Ovary (tissue), 10 donors: Measurements from ENCODE around the gene ZNF398. TPM values are rescaled to one million over a fixed set of nuclear protein-coding genes. Genes with fewer than 3 reads are reported as not detected.
A peak's percentile ranks its signal among the peaks of the same experiment; 100 is the strongest.

Source experiments
- DNase-seq, 5 donors: peaks; one replicate each; pipeline ENCODE4 v3.0.0-alpha.2; 2019 to 2020
- H3K27ac ChIP-seq, 2 donors: fragments of 200-600 bp; one replicate each; pipeline versions ENCODE4 v1.5.1 to v1.8.0; 2019 to 2022
- H3K27me3 ChIP-seq: fragments of 200-600 bp; one replicate; pipeline ENCODE4 v1.8.0; 2022
- H3K36me3 ChIP-seq: fragments of 200-600 bp; sonication (generic); one replicate; pipeline ENCODE4 v1.5.1; 2019
- H3K4me1 ChIP-seq: one replicate; pipeline ENCODE4 v1.8.1; 2013; ENCODE audit warnings: mild to moderate bottlenecking, moderate library complexity; ENCODE audit not compliant: insufficient read depth
- H3K4me3 ChIP-seq: fragments of 200-600 bp; sonication (generic); one replicate; pipeline ENCODE4 v1.5.1; 2017
- H3K9me3 ChIP-seq, 2 donors: fragments of 200-600 bp in 1 of 2; sonication (generic) in 1 of 2; one replicate each; pipeline versions ENCODE4 v1.5.1 to v1.8.1; 2013 to 2019; ENCODE audit warnings: mild to moderate bottlenecking in 1 of 2, moderate library complexity in 1 of 2
- CTCF ChIP-seq, 3 donors: fragments of 450-650 bp in 2 of 3; fragments of 200-600 bp in 1 of 3; IDR thresholded peaks; one replicate each; pipeline versions ENCODE4 v1.5.1 to v1.8.0; 2016 to 2022; ENCODE audit warnings: antibody characterized with exemption in 3 of 3, mild to moderate bottlenecking in 1 of 3
- EP300 ChIP-seq: sonication (generic); formaldehyde crosslinking; IDR thresholded peaks from one replicate; pipeline ENCODE4 v1.6.1; 2017; ENCODE audit warnings: antibody characterized with exemption
- POLR2A ChIP-seq: fragments of 450-650 bp; IDR thresholded peaks from one replicate; pipeline ENCODE4 v1.6.1; 2017; ENCODE audit warnings: antibody characterized with exemption, mild to moderate bottlenecking, moderate library complexity
- WGBS, 3 donors: extraction: QIAGEN DNeasy Blood & Tissue Kit in 1 of 3; methylation state at CpG; one replicate each; pipeline versions ENCODE4 v1.1.5 to v1.1.7; 2013 to 2017; 5-methylcytosine and 5-hydroxymethylcytosine counted together
- intact Hi-C, 4 donors: fragments of 100-400 bp; cut with DNase I; formaldehyde crosslinking; loops; one replicate each; pipeline versions ENCODE4 v1.11.0 to v1.15.1; 2022 to 2023
- long read RNA-seq, 3 donors: library from polyadenylated mRNA in 2 of 3; unstranded in 2 of 3; transcript quantifications; one replicate each; pipeline ENCODE4 v2.0.0 and lab custom pipeline, GENCODE V29; 2021 to 2026
- polyA plus RNA-seq, 2 donors: library from polyadenylated mRNA; stranded (reverse); fragments of 200-250 nt in 1 of 2; fragments of 350-450 nt in 1 of 2; fragmentation: Illumina TruSeq in 1 of 2; extraction: RNeasy Lipid Tissue Mini Kit (QIAGEN cat#74804) in 1 of 2; gene quantifications; one replicate each; pipeline ENCODE4 v1.2.3, GENCODE V29; 2013 to 2014
- total RNA-seq, 7 donors: library from RNA; depleted of rRNA in 2 of 7; stranded (reverse); fragments of >200 nt in 2 of 7; fragmentation: NEBNext Ultra II Directional in 3 of 7; extraction: Animal tissue kit (Norgen Biotek cat#: 25700) in 3 of 7; gene quantifications; one replicate each; pipeline versions ENCODE4 v1.1.0 to v1.2.4, GENCODE V29; 2016 to 2023
- donor health status: DM: no; HTN: no; CAD: no; lungs with moderate emphysema.
- donor health status: DM: no; HTN: no; CAD: no.
- donor health status: Bipolar disorder and iron deficiency.
- donor health status: DM: yes; HTN: yes; CAD: no.
- donor health status: DM: no; HTN: no; CAD: no.
- donor health status: DM: yes; HTN: yes; CAD: no.

ZNF398 gene, protein sequence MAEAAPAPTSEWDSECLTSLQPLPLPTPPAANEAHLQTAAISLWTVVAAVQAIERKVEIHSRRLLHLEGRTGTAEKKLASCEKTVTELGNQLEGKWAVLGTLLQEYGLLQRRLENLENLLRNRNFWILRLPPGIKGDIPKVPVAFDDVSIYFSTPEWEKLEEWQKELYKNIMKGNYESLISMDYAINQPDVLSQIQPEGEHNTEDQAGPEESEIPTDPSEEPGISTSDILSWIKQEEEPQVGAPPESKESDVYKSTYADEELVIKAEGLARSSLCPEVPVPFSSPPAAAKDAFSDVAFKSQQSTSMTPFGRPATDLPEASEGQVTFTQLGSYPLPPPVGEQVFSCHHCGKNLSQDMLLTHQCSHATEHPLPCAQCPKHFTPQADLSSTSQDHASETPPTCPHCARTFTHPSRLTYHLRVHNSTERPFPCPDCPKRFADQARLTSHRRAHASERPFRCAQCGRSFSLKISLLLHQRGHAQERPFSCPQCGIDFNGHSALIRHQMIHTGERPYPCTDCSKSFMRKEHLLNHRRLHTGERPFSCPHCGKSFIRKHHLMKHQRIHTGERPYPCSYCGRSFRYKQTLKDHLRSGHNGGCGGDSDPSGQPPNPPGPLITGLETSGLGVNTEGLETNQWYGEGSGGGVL
- total RNA-seq (10 to 100 TPM; 14.9 to 20.6 (median 19.4) TPM), polyA plus RNA-seq (1 to 10 TPM; 5.0 to 9.3 TPM)
- long read RNA-seq, donor 1, partial matches to known transcripts, result 0 of 7 reads
- long read RNA-seq, donor 1, other reads (novel, unspliced or antisense), result 7 of 7 reads
- long read RNA-seq, donor 2, partial matches to known transcripts, result 7 of 11 reads
- long read RNA-seq, donor 2, other reads (novel, unspliced or antisense), result 0 of 11 reads
- long read RNA-seq, donor 3, full-length matches to known transcripts, result 21 of 31 reads
- long read RNA-seq, donor 3, partial matches to known transcripts, result 3 of 31 reads
- long read RNA-seq, donor 3, other reads (novel, unspliced or antisense), result 7 of 31 reads

DNA sequence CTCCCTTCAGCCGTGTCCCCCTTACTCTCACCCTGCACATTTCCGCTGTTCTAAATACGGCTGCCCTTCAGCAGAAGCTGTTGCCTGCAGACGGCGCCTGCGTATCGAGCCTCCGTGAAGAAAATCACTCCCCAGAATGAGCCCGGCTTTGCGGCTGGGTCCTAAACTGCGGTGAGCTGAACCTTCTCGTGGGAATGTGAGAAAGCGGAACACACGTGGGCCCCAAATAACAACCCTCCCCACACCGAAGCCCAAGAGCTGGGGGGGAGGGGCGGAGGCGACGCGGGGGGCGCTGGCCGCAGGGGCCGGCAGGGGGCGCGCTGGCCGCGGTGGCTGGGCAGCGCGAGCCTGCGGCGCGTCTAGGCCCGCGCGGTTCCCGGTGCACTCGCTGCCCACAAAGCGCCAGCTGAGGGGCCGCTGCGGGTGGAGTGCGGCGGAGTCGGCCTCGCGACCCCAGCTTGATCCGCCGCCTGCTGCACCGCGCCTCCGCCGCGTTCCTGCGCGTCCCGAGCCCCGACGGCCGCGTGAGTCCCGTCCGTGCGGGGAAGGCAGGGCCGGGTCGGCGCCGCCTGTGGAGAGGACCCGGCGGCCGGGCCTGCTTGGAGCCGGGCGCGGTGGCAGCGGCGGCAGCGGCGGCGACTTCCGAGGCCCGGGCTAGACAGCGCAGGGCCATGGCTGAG, at the start of gene ZNF398:
ZNF398 (plus strand) TSS at position 382 of the 680 bp plus-strand sequence; CDS start at position 672, 290 bp downstream.
- H3K9me3 ChIP-seq, result no peaks in the 10 kb centered on the region
- H3K27ac ChIP-seq, result peak within 1 kb of the TSS; percentile 17 to 76
- H3K4me1 ChIP-seq, result peaks cover 3% of the 10 kb centered on the region
- no peak for TF ChIP-seq POLR2A
- TF ChIP-seq CTCF (IDR thresholded peaks at IDR 0.05), result peak; percentile 56 to 79 (median 79)
- 0 to 1% (median 0%) methylated on average over 36 to 79 of the region's 79 CpGs for WGBS, 3 donors
- no peaks in the 10 kb centered on the region for H3K27me3 ChIP-seq
- DNase-seq, result peak; percentile 69 to 86 (median 80)
- peak within 1 kb of the TSS; percentile 87 for H3K4me3 ChIP-seq
- no peaks in the 10 kb centered on the region for H3K36me3 ChIP-seq
- intact Hi-C loops, result no loop called here

GRCh38 chr7:149099058-149099457, 48.2 kb upstream of the ZNF398 start:
- Histone ChIP-seq H3K4me1 (no peaks in the 10 kb centered on the region), H3K27me3 (no peaks in the 10 kb centered on the region), H3K9me3 (no peaks in the 10 kb centered on the region), H3K27ac (no peak overlapping the region), H3K36me3 (no peaks in the 10 kb centered on the region), H3K4me3 (no peak overlapping the region)
- 85 to 92% (median 87%) methylated on average over 6 of the region's 6 CpGs for WGBS, 3 donors
- DNase-seq, result no peak
- TF ChIP-seq EP300 (no peak), POLR2A (no peak), CTCF (IDR thresholded peaks at IDR 0.05) (no peak)
- intact Hi-C loops, result loop anchor here in 1 of 4 donors (10.0 kb wide), 1 partner anchor 94 kb away; no protein-coding TSS in a partner anchor

DNA sequence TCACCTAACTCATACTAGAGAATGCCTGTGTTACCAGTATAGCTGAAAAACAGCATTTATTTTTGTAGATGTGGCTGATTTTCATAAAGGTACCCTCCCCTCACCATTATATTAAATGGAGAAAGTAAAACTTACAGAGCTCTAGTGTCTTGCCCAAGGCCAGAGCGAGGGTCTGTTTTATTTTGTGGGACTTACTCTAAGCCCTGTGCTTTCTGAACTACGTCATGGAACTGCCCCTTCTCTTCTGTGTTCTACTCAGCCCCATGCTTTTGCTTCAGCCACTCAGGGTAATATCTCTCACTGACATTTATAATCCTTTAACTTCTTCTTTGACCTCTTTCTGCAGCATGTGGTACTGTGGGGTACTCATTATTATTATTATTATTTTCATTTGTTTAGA, 46.4 kb upstream of the ZNF398 start:
- H3K36me3 ChIP-seq, result no peaks in the 10 kb centered on the region
- 88 to 94% (median 92%) methylated on average over 2 of the region's 2 CpGs for WGBS, 3 donors
- no peak for DNase-seq
- TF ChIP-seq EP300 (no peak), POLR2A (no peak), CTCF (IDR thresholded peaks at IDR 0.05) (no peak)
- no peaks in the 10 kb centered on the region for H3K4me1 ChIP-seq
- no peak overlapping the region for H3K4me3 ChIP-seq
- no peaks in the 10 kb centered on the region for H3K9me3 ChIP-seq
- no peaks in the 10 kb centered on the region for H3K27me3 ChIP-seq
- intact Hi-C loops, result no loop called here
- no peak overlapping the region for H3K27ac ChIP-seq

- H3K4me3 ChIP-seq, result no peak overlapping the region
- 49 to 69% (median 56%) methylated on average over 1 of the region's 1 CpG for WGBS, 3 donors
- no peaks in the 10 kb centered on the region for H3K9me3 ChIP-seq
- intact Hi-C loops, result no loop called here
- no peaks in the 10 kb centered on the region for H3K27me3 ChIP-seq
- no peak overlapping the region for H3K27ac ChIP-seq
- no peak for TF ChIP-seq EP300
- TF ChIP-seq POLR2A, result no peak
- TF ChIP-seq CTCF (IDR thresholded peaks at IDR 0.05), result no peak
- no peaks in the 10 kb centered on the region for H3K36me3 ChIP-seq
- H3K4me1 ChIP-seq, result no peaks in the 10 kb centered on the region
- DNase-seq, result no peak
These were observed 44.6 kb upstream of the ZNF398 start for GRCh38 chr7:149102666-149103065.
